Sigmoid colon (tissue), 7 donors: ENCODE results near the gene GRIK4. TPM values are rescaled to one million over a fixed set of nuclear protein-coding genes. Genes with fewer than 3 reads are reported as not detected.

ENCODE experiments used
- DNase-seq: peaks from one replicate; pipeline ENCODE4 v3.0.0-alpha.2; 2019
- H3K27ac ChIP-seq, 4 donors: fragments of 200-600 bp; sonication (generic); one replicate each; pipeline ENCODE4 v1.5.1; 2016 to 2019; ENCODE audit warnings: mild to moderate bottlenecking in 1 of 4
- H3K27me3 ChIP-seq, 3 donors: fragments of 200-600 bp; sonication (generic); one replicate each; pipeline ENCODE4 v1.5.1; 2019; ENCODE audit warnings: mild to moderate bottlenecking in 1 of 3
- H3K36me3 ChIP-seq, 4 donors: fragments of 200-600 bp; sonication (generic); one replicate each; pipeline ENCODE4 v1.5.1; 2016 to 2019
- H3K4me1 ChIP-seq, 4 donors: fragments of 200-600 bp; sonication (generic); one replicate each; pipeline ENCODE4 v1.5.1; 2017 to 2019
- H3K4me3 ChIP-seq, 4 donors: fragments of 200-600 bp; sonication (generic); one replicate each; pipeline ENCODE4 v1.5.1; 2017 to 2019; ENCODE audit warnings: mild to moderate bottlenecking in 2 of 4, moderate library complexity in 1 of 4
- H3K9me3 ChIP-seq, 4 donors: fragments of 200-600 bp in 3 of 4; sonication (generic) in 3 of 4; one replicate each; pipeline versions ENCODE4 v1.5.1 to v1.6.1; 2013 to 2019
- CTCF ChIP-seq, 4 experiments: fragments of 450-650 bp in 3 of 4; fragments of 200-600 bp in 1 of 4; IDR thresholded peaks; one replicate each; pipeline ENCODE4 v1.5.1; 2016 to 2019; ENCODE audit warnings: antibody characterized with exemption in 4 of 4, mild to moderate bottlenecking in 3 of 4, moderate library complexity in 2 of 4
- EP300 ChIP-seq, 4 donors: sonication (generic); formaldehyde crosslinking; IDR thresholded peaks; one replicate each; pipeline ENCODE4 v1.6.1; 2017; ENCODE audit warnings: antibody characterized with exemption in 4 of 4
- POLR2A ChIP-seq, 2 donors: fragments of 450-650 bp; IDR thresholded peaks; one replicate each; pipeline ENCODE4 v1.6.1; 2016; ENCODE audit warnings: antibody characterized with exemption in 2 of 2, mild to moderate bottlenecking in 2 of 2, moderate library complexity in 2 of 2
- POLR2AphosphoS5 ChIP-seq, 4 donors: sonication (generic); formaldehyde crosslinking; IDR thresholded peaks; one replicate each; pipeline ENCODE4 v1.6.1; 2017; ENCODE audit warnings: antibody characterized with exemption in 4 of 4
- WGBS, 2 donors: extraction: QIAGEN DNeasy Blood & Tissue Kit; methylation state at CpG; one replicate each; pipeline ENCODE4 v1.1.7; 2013; 5-methylcytosine and 5-hydroxymethylcytosine counted together
- intact Hi-C: fragments of 100-400 bp; cut with DNase I; formaldehyde crosslinking; loops from one replicate; pipeline ENCODE4 v1.15.1; 2023
- polyA plus RNA-seq, 3 donors: library from polyadenylated mRNA; stranded (reverse); fragments of 200-250 nt; gene quantifications; one replicate each; pipeline ENCODE4 v1.2.3, GENCODE V29; 2013
- total RNA-seq, 4 donors: library from RNA; depleted of rRNA; stranded (reverse); fragments of >200 nt; gene quantifications; one replicate each; pipeline ENCODE4 v1.1.0, GENCODE V29; 2016
- donor health status: healthy with polysubstance abuse.
- donor health status: Bipolar disorder and iron deficiency.
- donor health status: healthy.

Gene GRIK4
- total and polyA plus RNA-seq, 7 donors, result 0.10 to 0.36 (median 0.27) TPM; not detected in 4

GRCh38 chr11:120811731-120812130, 300.2 kb downstream of the GRIK4 start:
- H3K4me3 ChIP-seq, result no peak overlapping the region
- intact Hi-C loops, result no loop called here
- H3K27ac ChIP-seq, result no peak overlapping the region
- H3K9me3 ChIP-seq, result no peaks in the 10 kb centered on the region
- DNase-seq, result no peak
- WGBS, 2 donors, result 89 to 92% methylated on average over 5 of the region's 5 CpGs
- no peak for TF ChIP-seq CTCF (IDR thresholded peaks at IDR 0.05)
- no peak for TF ChIP-seq POLR2AphosphoS5 (IDR thresholded peaks at IDR 0.05)
- no peak for TF ChIP-seq POLR2A (IDR thresholded peaks at IDR 0.05)
- no peak for TF ChIP-seq EP300 (IDR thresholded peaks at IDR 0.05)
- H3K27me3 ChIP-seq, result no peaks in the 10 kb centered on the region
- H3K4me1 ChIP-seq, result peaks cover 0 to 7% (median under 1%) of the 10 kb centered on the region in 4 donors
- H3K36me3 ChIP-seq, result no peaks in the 10 kb centered on the region

- Histone ChIP-seq H3K4me1 (peaks cover 0 to 8% (median 2%) of the 10 kb centered on the region in 4 donors), H3K36me3 (no peaks in the 10 kb centered on the region), H3K27ac (no peak overlapping the region), H3K27me3 (no peaks in the 10 kb centered on the region), H3K9me3 (no peaks in the 10 kb centered on the region), H3K4me3 (no peak overlapping the region)
- 79% methylated on average over 21 of the region's 21 CpGs for WGBS, 2 donors
- no peak for DNase-seq
- intact Hi-C loops, result no loop called here
- TF ChIP-seq CTCF (IDR thresholded peaks at IDR 0.05) (no peak), POLR2A (IDR thresholded peaks at IDR 0.05) (no peak), EP300 (IDR thresholded peaks at IDR 0.05) (no peak), POLR2AphosphoS5 (IDR thresholded peaks at IDR 0.05) (no peak)
These were observed 303.2 kb downstream of the GRIK4 start for GRCh38 chr11:120814531-120815318.

- H3K4me3 ChIP-seq, result no peak overlapping the region
- H3K27ac ChIP-seq, result no peak overlapping the region
- no peak for TF ChIP-seq POLR2AphosphoS5 (IDR thresholded peaks at IDR 0.05)
- no peak for TF ChIP-seq POLR2A (IDR thresholded peaks at IDR 0.05)
- TF ChIP-seq EP300 (IDR thresholded peaks at IDR 0.05), result no peak
- no peak for TF ChIP-seq CTCF (IDR thresholded peaks at IDR 0.05)
- intact Hi-C loops, result no loop called here
- no peak for DNase-seq
- H3K4me1 ChIP-seq, result peaks cover 0 to 8% (median 2%) of the 10 kb centered on the region in 4 donors
- H3K9me3 ChIP-seq, result no peaks in the 10 kb centered on the region
- 56 to 71% methylated on average over 18 of the region's 18 CpGs for WGBS, 2 donors
- no peaks in the 10 kb centered on the region for H3K27me3 ChIP-seq
- H3K36me3 ChIP-seq, result no peaks in the 10 kb centered on the region
These were observed 304.0 kb downstream of the GRIK4 start for GRCh38 chr11:120815319-120816100.

- intact Hi-C loops, result no loop called here
- Histone ChIP-seq H3K36me3 (no peaks in the 10 kb centered on the region), H3K27me3 (no peaks in the 10 kb centered on the region), H3K4me3 (no peak overlapping the region), H3K4me1 (peaks cover 0 to 8% (median 2%) of the 10 kb centered on the region in 4 donors), H3K9me3 (no peaks in the 10 kb centered on the region), H3K27ac (no peak overlapping the region)
- DNase-seq, result no peak
- 91 to 92% methylated on average over 4 of the region's 4 CpGs for WGBS, 2 donors
- no peak for TF ChIP-seq CTCF (IDR thresholded peaks at IDR 0.05)
- TF ChIP-seq EP300 (IDR thresholded peaks at IDR 0.05), result no peak
- TF ChIP-seq POLR2AphosphoS5 (IDR thresholded peaks at IDR 0.05), result no peak
- TF ChIP-seq POLR2A (IDR thresholded peaks at IDR 0.05), result no peak
These were observed 304.6 kb downstream of the GRIK4 start for GRCh38 chr11:120816176-120816575.
